Testis (tissue), 2 donors: ENCODE measurements around the gene PSMB9.
A peak's percentile ranks its signal among the peaks of the same experiment; 100 is the strongest.

Experiments
- CTCF ChIP-seq, 3 experiments: fragments of 450-650 bp in 2 of 3; fragments of 200-600 bp in 1 of 3; sonication (generic) in 1 of 3; IDR thresholded peaks; one replicate each; pipeline ENCODE4 v1.5.1; 2016 to 2019; ENCODE audit warnings: antibody characterized with exemption in 3 of 3, mild to moderate bottlenecking in 2 of 3, moderate library complexity in 1 of 3
- POLR2A ChIP-seq: fragments of 450-650 bp; IDR thresholded peaks from one replicate; pipeline ENCODE4 v1.6.1; 2017; ENCODE audit warnings: antibody characterized with exemption, mild to moderate bottlenecking, moderate library complexity

GRCh38 chr6:32868257-32868788 lies 14.3 kb downstream of the PSMB9 start:
- TF ChIP-seq CTCF (IDR thresholded peaks at IDR 0.05) (peak; percentile 97 to 99 (median 98)), POLR2A (no peak)
